ENCODE measurements around the gene CFAP107. TPM values are rescaled to one million over a fixed set of nuclear protein-coding genes. Genes with fewer than 3 reads are reported as not detected.

The CFAP107 gene
- polyA plus RNA-seq, 3 donors = 0.64 to 1.1 (median 0.99) TPM

GRCh38 chr1:12734651-12735050 is 11.3 kb upstream of the CFAP107 start:
- DNase-seq (ENCODE audit: extremely low read depth in 1 of 11, low read depth in 9 of 11, low spot score in 4 of 11) = no peak

GRCh38 chr1:12738934-12739333 is 7.1 kb upstream of the CFAP107 start:
- DNase-seq (ENCODE audit: extremely low read depth in 1 of 11, low read depth in 9 of 11, low spot score in 4 of 11) = no peak

- DNase-seq (ENCODE audit: extremely low read depth in 1 of 11, low read depth in 9 of 11, low spot score in 4 of 11) = no peak
These were observed 6.4 kb upstream of the CFAP107 start for GRCh38 chr1:12739613-12740012.

GRCh38 chr1:12741946-12742345 is 4.1 kb upstream of the CFAP107 start:
- no peak for DNase-seq (ENCODE audit: extremely low read depth in 1 of 11, low read depth in 9 of 11, low spot score in 4 of 11)

GRCh38 chr1:12745126-12745991 is 641 bp upstream of the CFAP107 start:
- DNase-seq (ENCODE audit: extremely low read depth in 1 of 11, low read depth in 9 of 11, low spot score in 4 of 11) = no peak

GRCh38 chr1:12748778-12749355 is 2.9 kb downstream of the CFAP107 start:
- no peak for DNase-seq (ENCODE audit: extremely low read depth in 1 of 11, low read depth in 9 of 11, low spot score in 4 of 11)

GRCh38 chr1:12754738-12755137 is 8.7 kb downstream of the CFAP107 start:
- no peak for DNase-seq (ENCODE audit: extremely low read depth in 1 of 11, low read depth in 9 of 11, low spot score in 4 of 11)

- no peak for DNase-seq (ENCODE audit: extremely low read depth in 1 of 11, low read depth in 9 of 11, low spot score in 4 of 11)
These were observed 10.3 kb downstream of the CFAP107 start for GRCh38 chr1:12756273-12756672.

GRCh38 chr1:12756768-12757413 is 10.9 kb downstream of the CFAP107 start:
- DNase-seq (ENCODE audit: extremely low read depth in 1 of 11, low read depth in 9 of 11, low spot score in 4 of 11) = no peak

GRCh38 chr1:12757836-12758235 is 11.8 kb downstream of the CFAP107 start:
- no peak for DNase-seq (ENCODE audit: extremely low read depth in 1 of 11, low read depth in 9 of 11, low spot score in 4 of 11)

- no peak for DNase-seq (ENCODE audit: extremely low read depth in 1 of 11, low read depth in 9 of 11, low spot score in 4 of 11)
These were observed 14.3 kb downstream of the CFAP107 start for GRCh38 chr1:12760256-12760795.

- no peak for DNase-seq (ENCODE audit: extremely low read depth in 1 of 11, low read depth in 9 of 11, low spot score in 4 of 11)
These were observed 15.8 kb downstream of the CFAP107 start for GRCh38 chr1:12761781-12762180.

GRCh38 chr1:12762766-12763165 is 16.8 kb downstream of the CFAP107 start:
- DNase-seq (ENCODE audit: extremely low read depth in 1 of 11, low read depth in 9 of 11, low spot score in 4 of 11) = no peak

- no peak for DNase-seq (ENCODE audit: extremely low read depth in 1 of 11, low read depth in 9 of 11, low spot score in 4 of 11)
These were observed 17.5 kb downstream of the CFAP107 start for GRCh38 chr1:12763479-12763878.

GRCh38 chr1:12764016-12764415 is 18.0 kb downstream of the CFAP107 start:
- DNase-seq (ENCODE audit: extremely low read depth in 1 of 11, low read depth in 9 of 11, low spot score in 4 of 11) = no peak

- no peak for DNase-seq (ENCODE audit: extremely low read depth in 1 of 11, low read depth in 9 of 11, low spot score in 4 of 11)
These were observed 23.0 kb downstream of the CFAP107 start for GRCh38 chr1:12769031-12769430.

GRCh38 chr1:12769976-12770505 is 24.0 kb downstream of the CFAP107 start:
- no peak for DNase-seq (ENCODE audit: extremely low read depth in 1 of 11, low read depth in 9 of 11, low spot score in 4 of 11)

GRCh38 chr1:12770620-12771019 is 24.6 kb downstream of the CFAP107 start:
- no peak for DNase-seq (ENCODE audit: extremely low read depth in 1 of 11, low read depth in 9 of 11, low spot score in 4 of 11)

GRCh38 chr1:12771186-12771585 is 25.2 kb downstream of the CFAP107 start:
- no peak for DNase-seq (ENCODE audit: extremely low read depth in 1 of 11, low read depth in 9 of 11, low spot score in 4 of 11)

GRCh38 chr1:12772520-12772919 is 26.5 kb downstream of the CFAP107 start:
- DNase-seq (ENCODE audit: extremely low read depth in 1 of 11, low read depth in 9 of 11, low spot score in 4 of 11) = no peak
